ENCODE results near the gene POFUT1. TPM values are rescaled to one million over a fixed set of nuclear protein-coding genes. Genes with fewer than 3 reads are reported as not detected.

Gene POFUT1
- total RNA-seq, 1 experiment from 2014 or later, result 111 TPM

- DNase-seq (ENCODE audit: low read depth), result peak; percentile 19
These were observed 687 bp upstream of the POFUT1 start for GRCh38 chr20:32206760-32207625.

GRCh38 chr20:32208499-32209154 is 947 bp downstream of the POFUT1 start:
- DNase-seq (ENCODE audit: low read depth), result no peak

- no peak for DNase-seq (ENCODE audit: low read depth)
These were observed 2.3 kb downstream of the POFUT1 start for GRCh38 chr20:32209850-32210605.

GRCh38 chr20:32213870-32214269 is 6.2 kb downstream of the POFUT1 start:
- DNase-seq (ENCODE audit: low read depth), result no peak

GRCh38 chr20:32215147-32215546 is 7.5 kb downstream of the POFUT1 start:
- no peak for DNase-seq (ENCODE audit: low read depth)

GRCh38 chr20:32215729-32216128 is 8.0 kb downstream of the POFUT1 start:
- no peak for DNase-seq (ENCODE audit: low read depth)

- DNase-seq (ENCODE audit: low read depth), result no peak
These were observed 8.8 kb downstream of the POFUT1 start for GRCh38 chr20:32216179-32217142.

GRCh38 chr20:32218156-32218900 is 10.6 kb downstream of the POFUT1 start:
- no peak for DNase-seq (ENCODE audit: low read depth)

- DNase-seq (ENCODE audit: low read depth), result no peak
These were observed 16.8 kb downstream of the POFUT1 start for GRCh38 chr20:32224463-32224862.

GRCh38 chr20:32226391-32226790 is 18.7 kb downstream of the POFUT1 start:
- DNase-seq (ENCODE audit: low read depth), result no peak

GRCh38 chr20:32227306-32227705 is 19.6 kb downstream of the POFUT1 start:
- no peak for DNase-seq (ENCODE audit: low read depth)

GRCh38 chr20:32227744-32228688 is 20.3 kb downstream of the POFUT1 start:
- DNase-seq (ENCODE audit: low read depth), result no peak

GRCh38 chr20:32229251-32229747 is 21.6 kb downstream of the POFUT1 start:
- DNase-seq (ENCODE audit: low read depth), result no peak

GRCh38 chr20:32230707-32231106 is 23.0 kb downstream of the POFUT1 start:
- DNase-seq (ENCODE audit: low read depth), result no peak

- DNase-seq (ENCODE audit: low read depth), result no peak
These were observed 23.6 kb downstream of the POFUT1 start for GRCh38 chr20:32231245-32231644.

GRCh38 chr20:32231847-32232246 is 24.2 kb downstream of the POFUT1 start:
- peak; percentile 24 for DNase-seq (ENCODE audit: low read depth)

GRCh38 chr20:32232326-32232886 is 24.7 kb downstream of the POFUT1 start:
- DNase-seq (ENCODE audit: low read depth), result no peak

- DNase-seq (ENCODE audit: low read depth), result no peak
These were observed 25.6 kb downstream of the POFUT1 start for GRCh38 chr20:32233286-32233685.
